NCI-H1105 treated with DMSO at 0.1 percent for 48 hours (cell line): ENCODE results near the gene EPHA10.

Experiments used
- DNase-seq: peaks from one replicate; lab custom pipeline; 2025; lab: John Stamatoyannopoulos, UW

EPHA10 gene

DNA sequence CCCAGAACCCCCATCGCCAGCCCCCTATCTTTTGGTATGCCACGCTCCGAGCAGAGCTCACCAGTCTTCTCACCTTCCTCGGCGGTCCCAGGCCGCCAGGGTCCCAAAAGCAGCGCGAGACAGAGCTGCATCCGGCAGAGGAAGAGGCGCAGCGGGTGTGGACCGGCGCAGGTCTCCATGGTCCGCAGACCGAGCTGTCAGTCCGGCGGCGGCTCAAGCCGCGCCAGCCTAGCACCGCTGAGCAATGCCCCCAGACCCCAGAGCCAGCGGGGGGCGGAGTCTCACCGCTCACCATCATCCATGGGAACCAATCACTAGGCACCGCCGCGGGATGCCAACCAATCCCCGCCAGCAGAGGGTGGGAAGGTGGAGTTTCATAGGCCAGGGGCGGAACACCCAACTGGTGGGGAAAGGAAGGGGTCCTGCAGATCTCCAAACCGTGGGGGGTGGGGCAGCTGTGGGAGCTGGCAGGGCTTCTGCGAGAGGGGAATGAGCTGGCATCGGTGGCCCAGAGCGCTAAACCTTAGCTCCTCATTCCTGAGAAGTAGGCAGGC, at the start of gene EPHA10:
Gene EPHA10, minus strand, starts transcription at position 233 of the 554 bp plus-strand sequence. Its CDS starts 54 bp downstream, at position 179.
- peak; percentile 81 for DNase-seq

DNA sequence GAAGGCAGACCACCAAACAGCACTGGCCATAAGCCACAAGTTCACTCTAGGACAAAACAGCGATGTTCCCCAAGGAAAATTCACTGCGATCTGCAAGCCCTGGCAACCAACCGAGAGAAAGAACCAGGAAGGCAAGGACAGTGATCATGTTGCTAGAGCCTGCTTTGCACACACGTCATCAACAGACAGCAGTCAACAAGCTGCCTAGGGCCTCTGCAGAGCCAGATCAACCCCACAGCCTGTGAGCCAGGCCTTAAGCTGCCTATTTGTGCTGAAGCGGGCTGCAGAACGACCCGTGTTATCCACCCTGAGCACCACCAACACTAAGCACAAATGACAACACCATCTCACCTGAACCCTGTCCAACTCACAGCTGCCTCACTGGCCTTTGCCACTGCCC, 49.3 kb upstream of the EPHA10 start:
- DNase-seq = no peak

DNA sequence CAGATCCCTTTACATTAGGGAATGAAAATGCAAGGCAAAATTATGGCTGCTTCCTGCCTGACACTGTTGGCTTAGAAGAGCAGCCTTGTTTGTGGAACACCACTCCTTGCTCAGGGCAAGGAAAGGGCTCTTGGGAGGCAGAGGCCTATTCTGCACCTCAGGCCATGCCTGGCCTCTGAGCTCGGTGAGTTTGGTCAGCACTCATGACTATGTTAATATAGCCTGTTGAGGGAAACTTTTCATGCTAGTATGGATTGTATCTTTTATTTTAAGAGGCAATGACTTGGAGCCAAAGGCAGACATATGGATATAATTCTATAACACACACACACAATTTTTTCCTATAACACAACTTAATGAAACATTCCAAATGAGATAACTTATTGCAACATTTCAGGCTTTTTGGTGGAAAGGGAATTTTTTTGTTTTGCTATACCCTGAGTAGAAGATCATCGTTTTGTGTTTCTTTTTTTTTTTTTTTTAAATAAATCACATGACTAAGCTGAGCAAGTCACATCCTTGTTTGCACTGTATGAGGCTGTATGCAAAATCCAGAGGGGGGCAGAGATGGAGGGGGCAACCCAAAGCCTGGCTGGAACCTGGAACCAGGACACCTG, 48.7 kb upstream of the EPHA10 start:
- no peak for DNase-seq

DNA sequence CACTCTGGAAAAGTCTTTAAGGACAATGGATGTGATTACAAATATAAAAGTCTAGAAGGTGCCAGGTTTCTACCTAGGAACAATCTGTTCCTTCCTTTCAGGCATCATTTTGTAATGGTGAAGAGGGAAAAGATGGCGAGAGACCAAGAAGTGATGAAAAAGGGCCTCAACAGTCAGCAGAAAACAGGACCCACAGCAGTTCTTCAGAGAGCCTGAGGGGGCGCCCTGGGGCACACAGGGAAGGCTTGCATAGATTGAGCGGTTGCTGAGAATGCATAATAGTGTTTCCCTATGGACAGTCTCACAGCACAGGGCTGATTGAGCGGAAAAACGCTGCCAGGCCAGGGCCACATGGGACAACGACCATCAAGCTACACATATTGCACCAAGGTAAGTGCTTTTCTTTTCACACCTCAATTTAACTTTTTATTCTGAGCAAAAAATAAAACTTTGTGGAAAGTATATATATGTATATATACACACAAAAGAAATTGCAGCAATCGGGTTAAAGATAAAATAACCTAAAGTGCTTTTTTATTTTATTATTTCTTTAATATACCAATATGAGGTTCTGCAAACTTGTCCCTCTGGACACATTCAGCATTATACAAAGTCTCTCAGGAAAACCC, 46.2 kb upstream of the EPHA10 start:
- DNase-seq = peak; percentile 85

GRCh38 chr1:37809942-37810341, 45.0 kb upstream of the EPHA10 start:
- no peak for DNase-seq

GRCh38 chr1:37808369-37809319, 43.7 kb upstream of the EPHA10 start:
- DNase-seq = peak; percentile 78

GRCh38 chr1:37807555-37808368, 42.8 kb upstream of the EPHA10 start, which contains the start of the genes C1orf122 and YRDC:
Gene C1orf122, plus strand, starts transcription at chr1:37807790. Its CDS starts 615 bp downstream, at chr1:37808405.
Gene YRDC, minus strand, starts transcription at chr1:37808208. Its CDS starts 28 bp downstream, at chr1:37808180.
- DNase-seq = peak; percentile 92

DNA sequence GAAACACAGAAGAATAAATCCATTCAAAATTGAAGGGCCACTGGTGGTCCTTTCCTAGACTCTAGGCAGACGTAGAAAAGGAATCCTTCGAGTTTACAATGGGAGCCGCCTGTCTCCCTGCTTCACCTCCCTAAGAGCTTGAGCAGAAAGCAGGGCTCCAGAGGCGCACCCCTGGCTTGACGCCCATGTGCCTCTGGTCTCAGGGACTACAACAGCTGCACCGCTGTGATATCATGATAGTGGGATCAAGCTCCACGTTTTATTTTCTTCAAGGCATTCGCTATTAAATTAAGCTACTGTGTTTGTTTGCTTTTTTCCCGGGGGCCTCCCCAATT, 42.3 kb upstream of the EPHA10 start:
- no peak for DNase-seq

DNA sequence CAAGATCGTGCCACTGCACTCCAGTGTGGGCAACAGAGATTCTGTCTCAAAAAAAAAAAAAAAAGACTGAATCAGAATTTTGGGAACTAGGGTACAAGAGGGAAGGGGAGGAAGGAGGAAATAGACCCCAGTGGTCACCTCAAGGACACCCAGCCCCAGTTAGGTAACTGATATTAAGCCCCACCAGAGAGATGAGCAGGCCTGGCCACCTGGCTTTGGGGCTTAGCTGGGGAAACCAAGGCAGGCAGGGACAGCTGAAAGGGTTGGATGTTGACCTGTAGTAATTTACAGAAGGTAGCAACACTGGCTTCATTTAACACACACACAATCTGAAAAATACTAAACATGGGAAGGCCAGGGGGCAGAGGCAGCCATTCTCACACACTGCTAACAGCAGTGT, 37.5 kb upstream of the EPHA10 start:
- no peak for DNase-seq

DNA sequence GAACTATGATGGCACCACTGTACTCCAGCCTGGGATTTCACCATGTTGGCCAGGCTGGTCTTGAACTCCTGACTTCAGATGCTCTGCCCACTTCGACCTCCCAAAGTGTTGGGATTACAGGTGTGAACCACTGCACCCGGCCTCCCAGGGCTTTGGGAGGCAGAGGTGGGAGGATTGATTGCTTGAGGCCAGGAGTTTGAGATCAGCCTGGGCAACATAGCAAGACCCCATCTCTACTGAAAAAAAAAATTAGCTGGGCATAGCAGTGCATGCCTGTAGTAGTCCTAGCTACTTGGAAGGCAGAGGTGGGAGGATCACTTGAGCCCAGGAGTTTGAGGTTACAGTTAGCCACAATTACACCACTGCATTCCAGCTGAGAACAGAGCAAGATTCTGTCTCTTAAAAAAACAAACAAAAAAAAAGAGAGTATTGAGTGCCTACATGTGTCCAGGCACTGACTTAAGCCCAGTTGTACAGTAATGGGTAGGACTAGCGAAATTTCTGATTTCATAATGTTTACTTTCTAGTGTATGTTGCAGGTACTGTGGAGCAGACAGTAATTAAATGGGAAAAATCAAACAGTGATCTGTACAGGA, 32.9 kb upstream of the EPHA10 start:
- no peak for DNase-seq

DNA sequence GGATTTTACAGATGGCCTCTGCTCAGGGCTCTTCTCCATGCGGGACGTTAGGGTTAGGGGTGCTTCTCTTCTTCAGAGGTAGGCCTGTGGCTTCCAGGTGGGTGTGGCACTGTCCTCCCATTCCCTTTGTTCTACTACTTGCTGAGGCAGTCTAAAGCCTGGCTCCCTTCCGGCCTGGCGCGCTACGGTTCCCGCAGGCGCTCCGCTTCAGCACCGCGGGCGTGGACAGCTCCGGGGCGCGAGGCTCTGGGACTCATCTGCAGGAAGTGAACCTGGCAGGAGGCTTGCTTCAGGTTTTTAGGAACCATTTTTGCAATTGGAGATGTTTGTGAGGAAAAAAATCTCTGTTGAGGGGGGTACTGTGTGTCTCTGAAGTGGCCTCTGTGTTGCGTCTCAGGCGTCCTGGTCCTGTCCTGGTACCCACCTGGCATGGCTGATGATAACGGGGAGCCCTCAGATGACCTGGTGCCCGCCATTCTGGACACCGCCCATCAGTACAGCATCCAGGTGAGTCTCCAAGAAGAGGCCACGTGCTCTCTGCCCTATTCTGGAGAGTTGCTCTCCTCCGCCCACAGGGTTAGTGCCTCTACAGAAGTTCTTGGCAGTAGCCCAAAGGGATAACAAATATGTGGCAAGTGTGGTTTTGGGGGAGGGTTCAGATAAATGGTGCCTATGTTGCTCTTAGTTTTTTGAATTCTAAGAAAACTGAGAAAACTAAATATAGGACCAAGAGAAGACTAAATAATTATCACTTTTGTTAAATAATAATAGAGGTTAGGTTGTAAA, 30.6 kb upstream of the EPHA10 start:
- DNase-seq = peak; percentile 35

DNA sequence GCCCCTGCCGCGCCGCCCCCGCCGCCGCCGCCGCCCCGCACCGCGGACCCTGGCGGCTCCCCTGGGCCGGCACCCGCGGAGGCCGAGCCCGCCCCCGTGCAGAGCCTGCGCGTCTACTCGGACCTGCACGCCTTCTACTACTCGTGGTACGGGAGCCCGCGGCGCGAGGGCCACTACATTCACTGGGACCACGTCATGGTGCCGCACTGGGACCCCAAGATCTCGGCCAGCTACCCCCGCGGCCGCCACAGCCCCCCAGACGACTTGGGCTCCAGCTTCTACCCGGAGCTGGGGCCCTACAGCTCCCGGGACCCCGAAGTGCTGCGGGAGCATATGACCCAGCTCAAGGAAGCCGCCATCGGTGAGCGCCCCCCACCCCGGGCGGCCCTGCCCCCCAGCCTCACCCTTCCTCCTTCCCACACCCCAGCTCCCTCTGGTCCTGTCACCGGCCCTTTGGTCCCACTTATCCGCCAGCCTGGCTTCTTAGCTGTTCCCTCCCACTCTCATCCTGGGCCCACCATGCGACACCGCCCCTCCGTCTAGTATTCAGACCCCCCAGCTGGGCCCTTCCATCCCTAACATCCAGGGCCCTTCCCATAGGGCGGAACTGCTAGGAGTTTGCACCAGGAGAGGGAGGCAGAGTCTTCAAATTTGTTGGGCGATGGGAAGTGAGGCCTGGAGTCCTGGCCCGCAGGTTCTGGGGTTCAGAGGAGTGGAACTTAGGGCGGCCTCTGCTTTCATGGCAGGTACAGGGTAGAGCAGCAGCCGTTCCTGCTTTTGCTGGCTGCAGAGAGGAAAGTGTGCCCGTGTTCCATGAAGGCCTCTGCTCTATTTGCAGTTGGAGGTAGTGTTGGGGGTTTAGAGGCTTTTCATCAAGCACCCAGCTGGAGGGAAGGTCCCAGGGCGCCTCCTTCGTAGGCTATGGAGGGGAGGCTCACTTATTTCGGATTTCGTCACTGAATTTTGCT, 29.7 kb upstream of the EPHA10 start:
- DNase-seq = peak; percentile 6

- peak; percentile 60 for DNase-seq
Observed at GRCh38 chr1:37793773-37794371, 29.0 kb upstream of the EPHA10 start, which contains the start of gene MANEAL. Gene MANEAL, plus strand, starts transcription at chr1:37793847. Its CDS starts 336 bp downstream, at chr1:37794183.

DNA sequence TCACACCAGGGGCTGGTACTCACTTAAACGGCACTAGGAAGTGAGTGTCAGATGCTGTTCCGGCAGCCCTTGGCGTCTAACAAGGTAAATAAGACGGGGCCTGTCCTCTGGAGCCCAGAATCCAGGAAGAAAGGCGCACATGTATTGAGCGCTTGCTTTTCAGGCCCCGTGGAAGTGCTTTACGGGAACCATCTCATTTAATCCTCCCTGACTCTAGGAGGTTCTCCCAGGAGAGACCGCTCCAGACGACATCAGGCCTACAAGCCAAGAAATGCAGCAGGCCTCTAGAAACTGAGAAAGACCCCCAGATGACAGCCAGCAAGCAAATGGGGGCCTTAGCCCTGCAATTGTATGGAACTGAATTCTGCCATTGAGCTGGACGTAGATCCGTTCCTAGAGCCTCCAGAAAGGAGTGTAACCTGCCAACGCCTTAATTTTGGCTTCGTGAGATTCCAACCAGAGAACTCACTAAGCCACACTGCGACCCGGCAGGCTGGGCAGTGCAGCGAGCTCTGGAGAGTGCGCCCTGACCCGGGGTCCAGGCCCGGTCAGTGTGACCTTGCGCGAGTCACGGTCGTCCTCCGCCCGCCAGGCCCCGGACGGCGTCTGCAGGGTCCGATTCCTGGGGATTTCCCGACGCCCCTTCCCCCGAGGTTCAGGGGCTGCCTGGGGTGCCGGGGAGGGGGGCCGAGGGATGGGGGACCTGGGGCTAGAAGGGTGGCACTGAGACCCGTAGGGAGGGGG, 28.2 kb upstream of the EPHA10 start:
- DNase-seq = no peak

GRCh38 chr1:37782491-37782890, 17.6 kb upstream of the EPHA10 start:
- DNase-seq = no peak

DNA sequence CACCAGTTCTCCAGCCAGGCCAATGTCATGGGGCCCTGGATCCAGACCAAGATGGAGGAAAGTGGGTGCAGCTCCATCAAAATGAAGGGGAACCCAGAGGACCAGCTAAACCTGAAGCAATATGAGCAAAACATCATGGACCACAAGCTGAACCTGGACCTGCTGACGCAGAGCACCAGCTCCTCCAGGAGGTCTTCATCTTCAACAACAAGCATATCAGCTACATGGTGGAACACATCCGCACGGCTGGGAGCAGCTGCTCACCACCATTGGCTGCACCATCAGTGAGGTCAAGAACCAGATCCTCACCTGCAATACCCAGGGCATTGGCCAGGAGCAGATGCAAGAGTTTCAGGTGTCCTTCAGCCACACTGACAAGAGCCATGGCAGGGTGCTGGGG, 13.7 kb upstream of the EPHA10 start:
- no peak for DNase-seq

- no peak for DNase-seq
Observed at GRCh38 chr1:37776946-37777516, 12.1 kb upstream of the EPHA10 start.
